ENCODE measurements around the gene CTTNBP2. TPM values are rescaled to one million over a fixed set of nuclear protein-coding genes. Genes with fewer than 3 reads are reported as not detected.

The CTTNBP2 gene
- 1.2 TPM for total RNA-seq
- long read RNA-seq, partial matches to known transcripts = 0 of 1 reads
- long read RNA-seq, other reads (novel, unspliced or antisense) = 1 of 1 reads

GRCh38 chr7:117873310-117874190 lies at the start of gene CTTNBP2:
CTTNBP2 (minus strand) TSS chr7:117873441; CDS start chr7:117873415, 26 bp downstream.
- H3K9me3 ChIP-seq (replicated peaks) = no peaks in the 10 kb centered on the region
- intact Hi-C loops (cut with micrococcal nuclease) = no loop called here
- H3K27ac ChIP-seq (replicated peaks) = peak within 1 kb of the TSS; percentile 61
- peak within 1 kb of the TSS; percentile 93 for H3K4me3 ChIP-seq
- peaks cover 28% of the 10 kb centered on the region for H3K27me3 ChIP-seq (ENCODE audit: low read depth)
- H3K36me3 ChIP-seq = no peaks in the 10 kb centered on the region
- TF ChIP-seq CTCF (IDR thresholded peaks at IDR 0.05; ENCODE audit: borderline replicate concordance) = no peak
- peak; percentile 63 for DNase-seq
- H3K4me1 ChIP-seq = peaks cover 22% of the 10 kb centered on the region

- Histone ChIP-seq H3K9me3 (replicated peaks) (peaks cover 26% of the 10 kb centered on the region), H3K4me1 (no peaks in the 10 kb centered on the region), H3K27ac (replicated peaks) (no peak overlapping the region), H3K4me3 (no peak overlapping the region), H3K36me3 (no peaks in the 10 kb centered on the region), H3K27me3 (ENCODE audit: low read depth) (no peaks in the 10 kb centered on the region)
- DNase-seq = no peak
- intact Hi-C loops (cut with micrococcal nuclease) = no loop called here
- no peak for TF ChIP-seq CTCF (IDR thresholded peaks at IDR 0.05; ENCODE audit: borderline replicate concordance)
Measured at GRCh38 chr7:117916309-117916708, 43.1 kb upstream of the CTTNBP2 start.

GRCh38 chr7:117912421-117912820 lies 39.2 kb upstream of the CTTNBP2 start:
- intact Hi-C loops (cut with micrococcal nuclease) = no loop called here
- Histone ChIP-seq H3K4me3 (no peak overlapping the region), H3K27ac (replicated peaks) (no peak overlapping the region), H3K36me3 (no peaks in the 10 kb centered on the region), H3K9me3 (replicated peaks) (peaks cover 26% of the 10 kb centered on the region), H3K4me1 (no peaks in the 10 kb centered on the region), H3K27me3 (ENCODE audit: low read depth) (no peaks in the 10 kb centered on the region)
- TF ChIP-seq CTCF (IDR thresholded peaks at IDR 0.05; ENCODE audit: borderline replicate concordance) = no peak
- no peak for DNase-seq

- no peak for TF ChIP-seq CTCF (IDR thresholded peaks at IDR 0.05; ENCODE audit: borderline replicate concordance)
- intact Hi-C loops (cut with micrococcal nuclease) = no loop called here
- Histone ChIP-seq H3K9me3 (replicated peaks) (no peaks in the 10 kb centered on the region), H3K4me1 (no peaks in the 10 kb centered on the region), H3K27ac (replicated peaks) (no peak overlapping the region), H3K36me3 (no peaks in the 10 kb centered on the region), H3K4me3 (no peak overlapping the region), H3K27me3 (ENCODE audit: low read depth) (no peaks in the 10 kb centered on the region)
- DNase-seq = no peak
Measured at GRCh38 chr7:117908031-117908795, 35.0 kb upstream of the CTTNBP2 start.

GRCh38 chr7:117907049-117907640 lies 33.9 kb upstream of the CTTNBP2 start:
- H3K36me3 ChIP-seq = no peaks in the 10 kb centered on the region
- no peaks in the 10 kb centered on the region for H3K27me3 ChIP-seq (ENCODE audit: low read depth)
- intact Hi-C loops (cut with micrococcal nuclease) = no loop called here
- H3K4me3 ChIP-seq = no peak overlapping the region
- no peaks in the 10 kb centered on the region for H3K4me1 ChIP-seq
- no peaks in the 10 kb centered on the region for H3K9me3 ChIP-seq (replicated peaks)
- TF ChIP-seq CTCF (IDR thresholded peaks at IDR 0.05; ENCODE audit: borderline replicate concordance) = no peak
- DNase-seq = no peak
- H3K27ac ChIP-seq (replicated peaks) = no peak overlapping the region
